GM13977 (cell line): Measurements from ENCODE around the gene ACTRT2.

Source experiments
- DNase-seq: peaks from one replicate; pipeline ENCODE4 v3.0.0; 2012; ENCODE audit warnings: low spot score
- in situ Hi-C: fragments of 300-500 bp; cut with MboI; formaldehyde crosslinking; loops from one replicate; pipeline ENCODE4 v1.12.0; 2022; ENCODE audit warnings: low sequenced_read_pairs, low pct_unique_long_range_greater_than_20kb, mixed read lengths, inconsistent platforms; ENCODE audit not compliant: unreplicated experiment
- TF ChIP-seq, protein P1 (sequence below): IDR thresholded peaks from 2 replicates; pipeline ENCODE4 v1.5.1; 2012; ENCODE audit warnings: mild to moderate bottlenecking, control low read depth; ENCODE audit not compliant: insufficient read depth; ENCODE audit errors: extremely low read depth, missing control alignments

The ACTRT2 gene

DNA sequence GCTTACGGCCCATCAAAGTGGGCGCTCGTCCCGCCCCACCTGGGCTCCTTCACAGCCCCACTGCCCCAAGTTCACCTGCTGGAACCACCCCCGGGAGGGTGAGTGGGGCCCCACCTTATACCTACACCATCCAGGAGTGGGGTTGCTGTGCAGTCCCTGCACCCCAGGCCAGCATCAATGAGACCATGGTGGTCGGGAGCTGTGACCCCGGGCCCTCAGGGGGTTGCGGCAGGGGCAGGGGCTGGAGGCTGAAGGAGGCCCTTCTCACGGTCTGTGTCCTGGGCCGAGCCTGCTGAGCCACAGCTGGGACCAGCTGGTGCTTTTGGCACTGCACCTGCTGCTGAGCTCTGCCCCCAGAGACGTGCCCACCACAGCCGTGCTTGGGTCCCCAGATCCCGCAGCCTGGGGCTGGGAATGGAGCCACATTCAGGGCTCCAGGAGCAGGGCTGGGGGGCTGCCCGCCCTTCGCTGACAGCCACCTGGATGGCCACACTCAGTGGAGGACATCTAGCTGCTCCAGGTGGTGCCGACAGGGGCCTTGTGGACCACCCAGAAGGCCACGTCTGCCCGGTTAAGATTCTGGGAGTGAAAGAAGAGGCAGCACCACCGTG is 17.4 kb downstream of the ACTRT2 start:
- DNase-seq: no peak
- TF ChIP-seq, protein P1, sequence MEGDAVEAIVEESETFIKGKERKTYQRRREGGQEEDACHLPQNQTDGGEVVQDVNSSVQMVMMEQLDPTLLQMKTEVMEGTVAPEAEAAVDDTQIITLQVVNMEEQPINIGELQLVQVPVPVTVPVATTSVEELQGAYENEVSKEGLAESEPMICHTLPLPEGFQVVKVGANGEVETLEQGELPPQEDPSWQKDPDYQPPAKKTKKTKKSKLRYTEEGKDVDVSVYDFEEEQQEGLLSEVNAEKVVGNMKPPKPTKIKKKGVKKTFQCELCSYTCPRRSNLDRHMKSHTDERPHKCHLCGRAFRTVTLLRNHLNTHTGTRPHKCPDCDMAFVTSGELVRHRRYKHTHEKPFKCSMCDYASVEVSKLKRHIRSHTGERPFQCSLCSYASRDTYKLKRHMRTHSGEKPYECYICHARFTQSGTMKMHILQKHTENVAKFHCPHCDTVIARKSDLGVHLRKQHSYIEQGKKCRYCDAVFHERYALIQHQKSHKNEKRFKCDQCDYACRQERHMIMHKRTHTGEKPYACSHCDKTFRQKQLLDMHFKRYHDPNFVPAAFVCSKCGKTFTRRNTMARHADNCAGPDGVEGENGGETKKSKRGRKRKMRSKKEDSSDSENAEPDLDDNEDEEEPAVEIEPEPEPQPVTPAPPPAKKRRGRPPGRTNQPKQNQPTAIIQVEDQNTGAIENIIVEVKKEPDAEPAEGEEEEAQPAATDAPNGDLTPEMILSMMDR: no peak
- in situ Hi-C loops: no loop called here

DNA sequence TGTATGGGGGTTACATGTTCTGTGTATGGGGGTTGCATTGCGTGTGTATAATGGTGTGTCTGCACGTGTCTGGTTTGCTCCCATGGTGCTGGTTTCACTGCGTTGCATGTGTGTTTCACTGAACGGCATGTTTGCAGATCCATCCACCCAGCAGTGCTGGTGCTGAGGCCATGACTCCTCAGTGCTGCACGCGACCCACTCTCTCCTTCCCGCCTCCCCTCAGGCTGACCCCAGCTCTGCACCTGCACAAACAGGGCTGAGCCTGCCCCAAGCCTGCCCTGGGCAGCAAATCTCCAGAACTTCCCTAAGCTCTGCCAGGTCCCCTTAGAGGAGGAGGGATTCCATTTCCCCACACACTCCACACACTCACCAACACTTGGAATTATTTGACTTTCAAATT is 18.7 kb downstream of the ACTRT2 start:
- in situ Hi-C loops: no loop called here
- DNase-seq: no peak
- TF ChIP-seq, protein P1: no peak

GRCh38 chr1:3042481-3042880 is 21.2 kb downstream of the ACTRT2 start:
- TF ChIP-seq, protein P1: no peak
- in situ Hi-C loops: no loop called here
- no peak for DNase-seq

- no peak for DNase-seq
- in situ Hi-C loops: no loop called here
- TF ChIP-seq, protein P1: no peak
Measured at GRCh38 chr1:3049164-3049563, 27.9 kb downstream of the ACTRT2 start.

DNA sequence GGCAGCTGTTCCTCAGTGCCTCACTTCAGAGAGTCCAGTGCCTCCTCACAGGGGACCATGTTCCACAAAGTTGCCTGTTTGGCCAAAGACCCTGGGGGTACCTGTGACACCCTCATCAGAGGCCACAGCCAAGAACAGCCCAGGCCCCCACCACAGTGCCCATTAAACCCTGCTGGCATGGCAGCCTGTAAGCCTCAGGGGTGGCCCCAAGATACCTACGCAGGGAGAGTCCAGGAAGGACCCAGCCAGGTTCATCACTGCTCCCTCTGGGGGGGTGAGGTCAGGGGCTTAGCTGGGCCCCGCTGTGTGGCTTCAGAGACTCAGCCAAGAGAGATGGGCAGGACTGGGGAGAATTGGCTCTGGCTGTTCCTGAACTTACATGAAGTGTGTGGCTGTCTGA is 28.6 kb downstream of the ACTRT2 start:
- in situ Hi-C loops: no loop called here
- TF ChIP-seq, protein P1: no peak

DNA sequence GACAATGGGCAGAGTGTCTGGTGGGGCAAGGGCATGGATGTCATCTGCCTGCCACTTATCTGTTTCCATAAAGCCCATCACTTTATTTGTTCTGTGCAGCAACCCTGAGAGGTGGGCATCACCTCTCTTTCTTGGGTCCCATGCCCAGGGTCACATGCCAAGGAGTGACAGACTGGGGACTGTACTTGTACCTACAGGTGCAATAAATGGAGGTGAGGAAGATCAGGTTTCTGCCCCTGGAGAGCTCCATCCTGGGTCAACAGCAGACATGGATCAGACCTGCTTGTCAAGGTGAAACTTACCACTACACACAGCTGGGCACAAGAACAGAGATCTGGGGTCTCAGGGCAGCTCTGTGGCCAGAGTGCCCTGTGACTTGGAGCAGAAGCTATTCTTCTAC is 29.3 kb downstream of the ACTRT2 start:
- no peak for DNase-seq
- TF ChIP-seq, protein P1: no peak
- in situ Hi-C loops: no loop called here

More for the DNA sequence above, 28.6 kb downstream of the ACTRT2 start:
- DNase-seq: no peak
